ENCODE results near the gene EXOC6B. TPM values are rescaled to one million over a fixed set of nuclear protein-coding genes. Genes with fewer than 3 reads are reported as not detected.

EXOC6B gene
- total RNA-seq, 2 donors from 2014 or later, result 10.8 to 12.8 TPM

DNA sequence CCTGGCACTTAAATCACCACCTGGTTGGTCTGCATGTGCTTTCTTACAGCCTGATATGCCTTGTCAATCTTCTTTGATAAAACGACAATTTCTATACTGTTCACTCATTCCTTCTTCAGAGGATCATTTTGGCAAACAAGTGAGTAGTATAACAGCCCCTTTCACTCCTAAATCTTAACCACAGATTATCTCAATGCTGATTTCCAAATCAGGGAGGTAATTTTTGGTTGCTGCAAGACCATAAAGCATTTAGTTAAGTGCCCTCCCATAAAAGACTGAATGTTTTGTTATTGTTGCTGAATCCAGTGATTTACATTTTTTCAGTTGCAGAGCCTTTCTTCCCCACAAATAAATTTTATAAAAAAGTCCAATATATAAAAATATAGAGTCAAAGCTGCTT, 549.0 kb downstream of the EXOC6B start:
- DNase-seq (ENCODE audit: low spot score) (no peak), ATAC-seq (no peak)
- no peak overlapping the region for H3K27ac Mint-ChIP-seq
- H3K9me3 Mint-ChIP-seq, result peaks cover 7% of the 10 kb centered on the region
- no peak overlapping the region for H3K4me3 Mint-ChIP-seq
- no peaks in the 10 kb centered on the region for H3K36me3 Mint-ChIP-seq
- H3K4me1 Mint-ChIP-seq (ENCODE audit: low read depth in 2 of 2), result no peaks in the 10 kb centered on the region
- H3K27me3 Mint-ChIP-seq, result no peaks in the 10 kb centered on the region

DNA sequence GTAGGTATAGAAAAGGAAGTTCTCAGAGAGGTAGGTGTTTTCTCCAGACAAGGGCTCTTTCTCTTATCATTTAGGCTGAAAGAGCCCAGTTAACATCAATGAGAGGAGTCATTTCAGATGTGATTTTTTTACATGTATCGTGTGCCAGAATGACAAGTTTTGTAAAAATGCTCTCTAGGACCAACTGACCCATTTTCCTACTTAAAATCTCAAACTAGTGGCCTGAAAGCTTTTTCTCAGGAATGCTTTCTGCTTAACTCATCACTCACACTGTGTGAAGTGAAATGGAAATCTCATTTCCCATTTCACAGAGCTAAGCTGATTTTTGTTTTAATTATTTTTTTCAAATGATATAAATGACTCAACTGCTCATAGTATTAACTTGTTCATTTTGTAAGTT, 549.5 kb downstream of the EXOC6B start:
- peaks cover 4% of the 10 kb centered on the region for H3K9me3 Mint-ChIP-seq
- no peaks in the 10 kb centered on the region for H3K36me3 Mint-ChIP-seq
- ATAC-seq (no peak), DNase-seq (ENCODE audit: low spot score) (no peak)
- H3K4me3 Mint-ChIP-seq, result no peak overlapping the region
- H3K27me3 Mint-ChIP-seq, result no peaks in the 10 kb centered on the region
- H3K27ac Mint-ChIP-seq, result no peak overlapping the region
- no peaks in the 10 kb centered on the region for H3K4me1 Mint-ChIP-seq (ENCODE audit: low read depth in 2 of 2)

DNA sequence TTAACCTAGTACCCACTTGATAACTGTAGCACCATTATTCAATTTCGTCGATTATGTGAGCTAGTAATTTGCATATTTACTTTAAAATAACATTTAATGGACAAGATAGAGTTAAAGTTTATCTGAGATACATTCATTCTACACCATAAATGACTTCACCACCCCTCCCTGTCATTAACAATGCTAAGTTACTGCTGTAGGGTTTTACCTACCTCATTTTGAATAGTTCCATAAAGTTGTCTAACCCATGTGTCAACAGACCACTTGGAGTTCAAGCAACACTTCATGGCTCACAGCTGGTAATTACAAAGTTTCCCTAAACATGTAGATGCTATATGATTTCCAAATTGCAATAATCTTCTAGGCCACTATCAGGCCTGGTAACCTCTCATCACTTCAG, 550.7 kb downstream of the EXOC6B start:
- ATAC-seq, result no peak

DNA sequence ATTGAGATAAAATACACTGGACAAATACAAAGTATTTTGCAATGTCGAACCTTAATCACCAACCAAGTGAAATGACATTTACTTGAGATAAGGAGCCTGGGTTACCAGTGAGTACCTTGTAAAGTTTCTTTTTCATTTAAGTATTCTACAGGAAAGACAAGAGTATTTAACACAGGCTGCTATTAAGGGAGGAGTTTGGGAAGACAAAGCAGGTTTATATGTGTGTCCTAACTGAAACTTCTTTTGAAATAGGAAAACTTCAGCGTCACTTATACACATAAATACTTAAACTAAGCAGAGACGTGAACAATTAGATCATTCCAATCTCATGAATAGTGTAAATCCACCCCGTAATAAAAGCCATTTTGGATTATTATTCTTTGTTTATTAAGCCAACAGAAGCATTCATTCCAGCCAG, 551.4 kb downstream of the EXOC6B start:
- Mint-ChIP-seq H3K36me3 (no peaks in the 10 kb centered on the region), H3K4me1 (ENCODE audit: low read depth in 2 of 2) (no peaks in the 10 kb centered on the region), H3K4me3 (no peak overlapping the region), H3K27me3 (no peaks in the 10 kb centered on the region), H3K27ac (no peak overlapping the region), H3K9me3 (no peaks in the 10 kb centered on the region)
- DNase-seq (ENCODE audit: low spot score), result no peak
- no peak for ATAC-seq

More for the DNA sequence above, 550.7 kb downstream of the EXOC6B start:
- no peak for DNase-seq (ENCODE audit: low spot score)
- no peaks in the 10 kb centered on the region for H3K27me3 Mint-ChIP-seq
- no peaks in the 10 kb centered on the region for H3K9me3 Mint-ChIP-seq
- no peak overlapping the region for H3K4me3 Mint-ChIP-seq
- no peaks in the 10 kb centered on the region for H3K36me3 Mint-ChIP-seq
- no peak overlapping the region for H3K27ac Mint-ChIP-seq
- H3K4me1 Mint-ChIP-seq (ENCODE audit: low read depth in 2 of 2), result no peaks in the 10 kb centered on the region

DNA sequence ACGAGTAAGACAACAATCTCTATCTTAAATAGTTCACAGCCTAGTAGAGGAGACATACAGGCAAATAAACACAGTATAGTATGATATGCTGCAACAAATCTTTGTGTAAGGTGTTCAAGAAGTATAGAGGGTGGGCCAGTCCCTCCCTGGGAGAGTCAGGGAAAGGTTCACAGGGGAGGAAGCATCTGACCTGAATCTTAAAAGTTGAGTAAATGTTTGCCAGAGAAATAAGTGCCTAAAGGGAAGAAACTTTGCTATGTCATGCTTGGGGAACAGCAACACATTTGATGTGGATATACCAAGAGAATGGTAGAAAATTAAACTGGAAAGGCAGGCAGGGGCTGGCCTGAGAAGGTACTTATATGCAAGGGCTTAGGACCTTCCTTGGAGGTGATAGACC, 552.4 kb downstream of the EXOC6B start:
- H3K27me3 Mint-ChIP-seq, result no peaks in the 10 kb centered on the region
- ATAC-seq (no peak), DNase-seq (ENCODE audit: low spot score) (no peak)
- H3K36me3 Mint-ChIP-seq, result no peaks in the 10 kb centered on the region
- no peaks in the 10 kb centered on the region for H3K4me1 Mint-ChIP-seq (ENCODE audit: low read depth in 2 of 2)
- no peak overlapping the region for H3K27ac Mint-ChIP-seq
- H3K4me3 Mint-ChIP-seq, result no peak overlapping the region
- no peaks in the 10 kb centered on the region for H3K9me3 Mint-ChIP-seq

DNA sequence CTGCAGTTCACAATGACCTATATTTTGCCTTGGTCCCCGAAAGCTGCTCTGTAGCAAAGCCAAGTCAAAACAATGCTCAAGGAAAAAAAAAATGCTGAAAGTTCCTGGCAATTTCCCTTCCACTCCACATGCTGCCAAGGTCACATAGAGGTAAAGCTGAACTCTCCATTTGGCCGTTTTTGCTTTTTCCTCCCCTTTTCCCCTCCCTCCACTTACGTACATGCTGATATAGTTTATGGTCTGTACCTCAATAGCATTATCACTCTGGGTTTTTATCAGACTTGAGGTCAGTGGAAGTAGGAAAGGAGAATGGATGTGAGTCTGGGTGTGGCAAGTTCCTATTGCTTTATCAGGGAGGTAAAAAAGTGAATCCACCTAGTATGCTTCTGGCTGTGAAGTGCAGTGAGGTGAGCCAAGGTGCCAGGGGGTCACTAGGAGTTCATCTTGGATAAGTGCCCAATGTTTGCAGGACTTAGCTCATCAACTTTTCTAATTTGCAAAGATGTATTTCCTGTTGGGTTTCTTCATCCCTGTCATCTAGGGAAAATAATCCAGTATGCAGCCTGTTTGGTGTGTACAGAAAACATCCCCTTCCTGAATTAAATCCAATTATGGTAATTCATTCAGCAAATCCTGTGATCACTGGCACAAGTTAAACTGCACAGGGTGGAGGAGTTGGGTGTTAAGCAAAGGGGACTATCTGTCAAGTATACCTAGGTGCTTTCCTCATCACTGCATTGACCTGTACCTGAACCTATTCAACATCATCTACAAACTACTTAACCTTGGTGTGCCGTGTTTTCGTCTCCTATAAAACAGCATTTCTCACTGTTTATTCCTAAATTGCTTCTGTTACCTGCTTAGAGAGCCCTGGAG, 553.8 kb downstream of the EXOC6B start:
- Mint-ChIP-seq H3K27ac (no peak overlapping the region), H3K27me3 (no peaks in the 10 kb centered on the region), H3K9me3 (no peaks in the 10 kb centered on the region), H3K36me3 (no peaks in the 10 kb centered on the region), H3K4me1 (ENCODE audit: low read depth in 2 of 2) (no peaks in the 10 kb centered on the region), H3K4me3 (no peak overlapping the region)
- DNase-seq (ENCODE audit: low spot score) (no peak), ATAC-seq (no peak)

DNA sequence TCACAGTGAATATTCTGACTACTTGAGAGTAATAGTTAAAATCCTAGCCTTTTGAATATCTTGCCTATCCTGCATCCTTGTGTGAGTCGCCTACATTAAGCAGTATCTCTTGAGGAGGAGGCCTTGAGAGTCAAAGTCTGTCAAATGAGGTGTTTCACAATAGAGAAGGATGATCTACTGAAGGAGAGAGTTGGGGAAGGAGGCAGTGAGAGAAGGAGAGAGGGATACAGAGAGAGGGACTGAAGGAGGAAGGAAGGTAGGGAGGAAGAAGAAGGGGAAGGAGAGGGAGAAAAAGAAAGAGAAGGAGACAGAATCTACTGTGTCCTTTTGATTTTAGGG, 554.6 kb downstream of the EXOC6B start:
- Mint-ChIP-seq H3K36me3 (no peaks in the 10 kb centered on the region), H3K4me3 (no peak overlapping the region), H3K27me3 (no peaks in the 10 kb centered on the region), H3K27ac (no peak overlapping the region), H3K4me1 (ENCODE audit: low read depth in 2 of 2) (no peaks in the 10 kb centered on the region), H3K9me3 (no peaks in the 10 kb centered on the region)
- no peak for ATAC-seq
- no peak for DNase-seq (ENCODE audit: low spot score)

DNA sequence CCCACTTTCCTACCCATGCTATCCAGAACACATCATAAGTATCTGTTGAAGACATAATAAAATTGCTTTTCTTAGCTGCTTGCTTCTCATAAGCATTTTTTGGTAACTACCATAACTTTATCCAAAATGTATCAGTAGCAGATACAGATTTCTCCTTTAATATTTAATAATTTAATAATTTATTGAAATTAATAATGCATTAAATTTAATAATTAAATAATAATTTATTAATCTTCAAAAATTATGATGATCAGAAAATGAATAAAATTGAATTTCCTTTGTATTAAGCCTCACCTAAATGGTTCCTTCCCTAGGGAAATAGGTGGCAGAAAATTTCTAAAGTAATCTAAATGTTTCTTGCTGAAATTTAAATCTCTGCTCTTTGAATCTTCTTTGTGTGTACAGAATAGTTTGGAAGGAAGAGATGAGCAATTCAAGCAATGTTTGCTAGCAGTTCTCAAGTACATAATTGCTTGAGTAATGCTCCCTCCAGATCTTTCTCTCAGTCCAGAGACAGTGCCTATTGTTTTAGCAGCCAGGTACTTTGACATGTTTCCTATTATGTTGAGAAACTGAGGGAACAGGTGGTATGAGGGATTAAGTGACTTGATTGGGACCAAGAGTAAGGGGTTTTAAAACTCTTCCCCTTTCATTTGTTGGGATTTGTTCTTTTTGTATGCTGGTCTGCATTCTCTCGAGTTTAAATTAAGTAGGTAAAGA, 555.1 kb downstream of the EXOC6B start:
- Mint-ChIP-seq H3K4me1 (ENCODE audit: low read depth in 2 of 2) (no peaks in the 10 kb centered on the region), H3K27me3 (no peaks in the 10 kb centered on the region), H3K4me3 (no peak overlapping the region), H3K9me3 (no peaks in the 10 kb centered on the region), H3K36me3 (no peaks in the 10 kb centered on the region), H3K27ac (no peak overlapping the region)
- ATAC-seq (no peak), DNase-seq (ENCODE audit: low spot score) (no peak)

DNA sequence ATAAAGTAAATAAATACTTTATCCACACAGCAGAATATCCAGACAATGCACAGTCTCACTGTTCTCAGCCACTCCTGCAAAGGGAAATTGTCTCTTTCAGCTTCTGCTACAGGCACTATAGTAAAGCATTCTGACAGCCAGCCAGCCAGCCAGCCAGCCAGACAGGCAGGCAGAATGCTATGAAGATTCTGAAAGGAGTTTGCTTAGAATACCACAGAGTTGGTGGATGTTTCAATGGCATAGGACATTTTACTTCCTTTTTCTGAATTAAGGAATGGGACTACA, 562.1 kb downstream of the EXOC6B start:
- Mint-ChIP-seq H3K9me3 (peaks cover 3% of the 10 kb centered on the region), H3K4me1 (ENCODE audit: low read depth in 2 of 2) (no peaks in the 10 kb centered on the region), H3K27ac (no peak overlapping the region), H3K36me3 (no peaks in the 10 kb centered on the region), H3K4me3 (no peak overlapping the region), H3K27me3 (no peaks in the 10 kb centered on the region)
- no peak for DNase-seq (ENCODE audit: low spot score)
- no peak for ATAC-seq

DNA sequence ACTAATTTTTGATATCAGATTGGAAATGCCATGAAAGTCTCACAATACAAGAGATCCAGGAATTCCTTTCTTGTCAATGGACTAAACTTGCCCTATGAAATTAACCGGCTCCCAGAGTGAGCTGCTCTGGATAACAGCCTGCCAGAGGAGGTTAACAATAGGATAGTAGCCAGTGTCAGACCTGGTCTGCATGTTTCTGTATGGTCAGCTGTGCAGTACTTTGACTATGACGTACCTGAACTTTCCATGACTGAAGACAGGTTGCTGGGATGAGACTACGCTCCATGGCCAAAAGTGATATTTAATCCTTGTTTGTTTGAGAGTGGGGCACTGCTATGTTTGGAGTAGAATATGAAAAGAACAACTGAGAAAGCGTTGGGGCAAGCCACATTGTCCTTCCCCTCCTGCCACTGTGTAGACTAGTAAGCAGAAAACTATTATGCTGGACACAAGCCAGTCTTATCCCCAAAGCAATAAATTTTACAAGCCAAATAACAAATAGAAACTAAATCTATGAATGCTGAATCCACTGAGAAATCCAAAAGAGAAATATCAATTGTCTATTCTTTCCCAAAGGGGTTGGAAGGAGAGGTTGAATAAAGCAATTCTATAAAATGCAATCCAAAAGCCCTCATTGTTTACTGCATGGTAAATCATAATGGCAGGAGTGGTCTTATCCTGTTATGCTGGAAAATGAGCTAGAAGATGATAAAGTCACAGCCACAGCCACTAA, 562.6 kb downstream of the EXOC6B start:
- no peaks in the 10 kb centered on the region for H3K27me3 Mint-ChIP-seq
- ATAC-seq, result no peak
- no peak overlapping the region for H3K4me3 Mint-ChIP-seq
- H3K27ac Mint-ChIP-seq, result no peak overlapping the region
- no peak for DNase-seq (ENCODE audit: low spot score)
- H3K36me3 Mint-ChIP-seq, result no peaks in the 10 kb centered on the region
- peaks cover 3% of the 10 kb centered on the region for H3K9me3 Mint-ChIP-seq
- H3K4me1 Mint-ChIP-seq (ENCODE audit: low read depth in 2 of 2), result no peaks in the 10 kb centered on the region

DNA sequence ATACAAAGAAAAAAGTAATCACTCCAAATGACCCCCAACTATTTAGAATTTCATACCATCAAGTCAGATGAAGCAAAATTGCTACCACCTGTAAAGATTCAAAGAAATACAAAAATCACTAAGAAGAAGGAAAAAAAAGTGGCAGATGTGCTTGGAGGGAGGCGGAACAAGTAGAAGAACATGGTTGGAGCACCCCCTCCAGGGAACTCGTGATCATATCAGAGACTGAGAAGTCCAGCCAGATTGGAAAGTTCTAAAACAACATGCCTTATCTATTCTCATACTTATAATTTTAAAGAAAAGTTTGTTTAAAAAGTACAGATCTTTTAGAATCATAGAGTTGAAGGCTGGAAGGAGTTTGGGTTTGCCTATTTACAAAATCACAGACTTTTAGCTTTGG, 564.8 kb downstream of the EXOC6B start:
- no peak overlapping the region for H3K27ac Mint-ChIP-seq
- H3K36me3 Mint-ChIP-seq, result no peaks in the 10 kb centered on the region
- peaks cover 3% of the 10 kb centered on the region for H3K9me3 Mint-ChIP-seq
- DNase-seq (ENCODE audit: low spot score) (no peak), ATAC-seq (no peak)
- H3K27me3 Mint-ChIP-seq, result no peaks in the 10 kb centered on the region
- no peak overlapping the region for H3K4me3 Mint-ChIP-seq
- H3K4me1 Mint-ChIP-seq (ENCODE audit: low read depth in 2 of 2), result no peaks in the 10 kb centered on the region

DNA sequence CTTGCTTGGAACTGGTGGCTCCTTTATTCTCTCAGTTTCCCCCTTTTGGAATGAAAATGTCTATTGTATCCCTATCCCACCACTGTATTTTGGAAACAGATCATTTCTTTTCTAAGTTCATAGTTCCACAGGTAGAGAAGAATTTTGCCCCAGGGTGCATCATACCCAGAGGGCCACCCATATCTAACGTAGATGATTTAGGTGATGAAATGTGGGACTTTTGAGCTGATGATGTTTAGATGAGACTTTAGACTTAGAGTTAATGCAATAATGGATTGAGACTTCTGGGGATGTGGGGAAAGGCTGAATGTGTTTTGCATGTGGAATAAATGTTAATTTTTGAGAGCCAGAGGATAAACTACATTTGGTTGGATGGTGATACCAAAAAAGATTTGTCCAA, 570.3 kb downstream of the EXOC6B start:
- ATAC-seq (no peak), DNase-seq (ENCODE audit: low spot score) (no peak)
- peaks cover 6% of the 10 kb centered on the region for H3K9me3 Mint-ChIP-seq
- H3K4me1 Mint-ChIP-seq (ENCODE audit: low read depth in 2 of 2), result no peaks in the 10 kb centered on the region
- no peaks in the 10 kb centered on the region for H3K27me3 Mint-ChIP-seq
- H3K36me3 Mint-ChIP-seq, result peaks cover 6% of the 10 kb centered on the region
- no peak overlapping the region for H3K4me3 Mint-ChIP-seq
- no peak overlapping the region for H3K27ac Mint-ChIP-seq

DNA sequence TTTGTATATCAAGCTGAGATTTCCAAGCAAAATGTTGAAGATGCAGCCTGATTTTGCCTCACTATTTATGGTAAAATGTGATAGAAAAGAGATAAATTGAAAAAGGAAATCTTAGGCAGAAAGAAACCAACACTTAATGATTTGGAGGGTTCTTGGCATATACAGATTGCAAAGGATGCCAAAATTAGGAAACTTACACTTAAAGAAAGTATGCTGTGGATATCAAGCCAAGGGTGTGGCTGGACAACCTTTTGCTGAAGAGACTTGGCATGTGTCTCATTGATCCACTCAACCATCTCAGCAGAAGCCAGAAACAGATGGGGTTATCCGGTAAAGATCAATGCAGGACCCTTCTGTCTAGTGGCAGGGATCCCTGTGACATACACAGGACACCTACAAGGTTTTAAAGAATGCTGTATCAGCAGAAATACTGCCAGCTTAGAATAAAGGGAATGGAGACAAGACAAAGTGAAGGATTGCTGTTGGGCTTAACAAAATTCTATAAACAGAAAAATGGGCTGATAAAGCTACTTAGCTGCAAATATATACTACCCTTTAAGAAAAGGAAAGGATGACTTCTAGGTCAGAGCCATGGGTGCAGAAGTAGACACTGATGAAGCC, 570.9 kb downstream of the EXOC6B start:
- H3K27ac Mint-ChIP-seq, result no peak overlapping the region

DNA sequence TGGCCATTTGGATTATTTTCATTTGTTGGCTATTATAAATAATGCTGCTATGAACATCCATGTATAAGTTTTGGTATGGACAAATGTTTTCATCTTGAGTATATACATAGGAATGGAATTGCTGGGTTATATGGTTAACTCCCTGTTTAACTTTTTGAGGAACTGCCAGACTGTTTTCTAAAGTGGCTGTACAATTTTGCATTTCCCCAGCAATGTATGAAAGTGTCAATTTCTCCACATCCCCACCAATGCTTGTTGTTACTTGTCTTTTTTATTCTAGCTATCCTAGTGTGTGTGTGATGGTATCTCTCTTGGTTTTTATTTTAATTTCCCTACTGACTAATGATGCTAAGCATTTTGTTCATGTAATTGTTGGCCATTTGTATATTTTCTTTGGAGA, 587.5 kb downstream of the EXOC6B start:
- H3K4me1 Mint-ChIP-seq (ENCODE audit: low read depth in 2 of 2), result peaks cover 6 to 13% of the 10 kb centered on the region in 2 donors

More for the DNA sequence above, 570.9 kb downstream of the EXOC6B start:
- ATAC-seq (no peak), DNase-seq (ENCODE audit: low spot score) (no peak)
- Mint-ChIP-seq H3K4me1 (ENCODE audit: low read depth in 2 of 2) (no peaks in the 10 kb centered on the region), H3K9me3 (peaks cover 6% of the 10 kb centered on the region), H3K4me3 (no peak overlapping the region), H3K36me3 (peaks cover 6% of the 10 kb centered on the region), H3K27me3 (no peaks in the 10 kb centered on the region)

More for the DNA sequence above, 587.5 kb downstream of the EXOC6B start:
- Mint-ChIP-seq H3K4me3 (no peak overlapping the region), H3K27ac (no peak overlapping the region), H3K27me3 (no peaks in the 10 kb centered on the region), H3K9me3 (peaks cover 3% of the 10 kb centered on the region), H3K36me3 (no peaks in the 10 kb centered on the region)
- DNase-seq (ENCODE audit: low spot score) (no peak), ATAC-seq (no peak)
